ENCODE results near the gene CIAO3.
A peak's percentile ranks its signal among the peaks of the same experiment; 100 is the strongest.

CIAO3 gene

GRCh38 chr16:721765-722540 lies 18.8 kb downstream of the CIAO3 start:
- DNase-seq: peak; percentile 42

- peak; percentile 77 for DNase-seq
Observed at GRCh38 chr16:720990-721764, 19.6 kb downstream of the CIAO3 start, which contains the start of gene ANTKMT. Gene ANTKMT (plus strand): TSS chr16:721146. CDS start chr16:721275, 129 bp downstream.

GRCh38 chr16:720447-720989 lies 20.3 kb downstream of the CIAO3 start:
- peak; percentile 42 for DNase-seq

GRCh38 chr16:719815-720446 lies 20.9 kb downstream of the CIAO3 start:
- DNase-seq: no peak

- DNase-seq: no peak
Observed at GRCh38 chr16:718922-719321, 21.9 kb downstream of the CIAO3 start.

GRCh38 chr16:718389-718788 lies 22.4 kb downstream of the CIAO3 start:
- DNase-seq: no peak

GRCh38 chr16:717450-718245 lies 23.1 kb downstream of the CIAO3 start:
- DNase-seq: no peak

- DNase-seq: no peak
Observed at GRCh38 chr16:716768-717325, 23.9 kb downstream of the CIAO3 start.

- no peak for DNase-seq
Observed at GRCh38 chr16:716200-716568, 24.6 kb downstream of the CIAO3 start.

GRCh38 chr16:715477-716199 lies 25.2 kb downstream of the CIAO3 start:
- no peak for DNase-seq

- DNase-seq: peak; percentile 91
Observed at GRCh38 chr16:714558-715476, 26.0 kb downstream of the CIAO3 start, which contains the start of gene METRN. Gene METRN (plus strand): TSS chr16:715118. CDS start chr16:715290, 172 bp downstream.

- no peak for DNase-seq
Observed at GRCh38 chr16:714079-714478, 26.7 kb downstream of the CIAO3 start.

GRCh38 chr16:712740-713250 lies 28.0 kb downstream of the CIAO3 start:
- peak; percentile 59 for DNase-seq

GRCh38 chr16:711548-712320 lies 29.1 kb downstream of the CIAO3 start:
- peak; percentile 84 for DNase-seq

- DNase-seq: no peak
Observed at GRCh38 chr16:711084-711483, 29.7 kb downstream of the CIAO3 start.

GRCh38 chr16:710500-711075 lies 30.2 kb downstream of the CIAO3 start:
- DNase-seq: no peak

- no peak for DNase-seq
Observed at GRCh38 chr16:709566-710499, 31.0 kb downstream of the CIAO3 start.

- DNase-seq: no peak
Observed at GRCh38 chr16:708959-709358, 31.8 kb downstream of the CIAO3 start.
